Measurements from ENCODE around the gene C20orf204. TPM values are rescaled to one million over a fixed set of nuclear protein-coding genes. Genes with fewer than 3 reads are reported as not detected.
A peak's percentile ranks its signal among the peaks of the same experiment; 100 is the strongest.

Gene C20orf204
- polyA plus RNA-seq, 4 donors, result 0.91 to 2.4 (median 1.6) TPM

GRCh38 chr20:64063389-64064144 is 27.6 kb downstream of the C20orf204 start:
- H3K27me3 ChIP-seq (ENCODE audit: control insufficient read depth in 3 of 3, insufficient read depth in 3 of 3, low read length in 3 of 3), result peaks cover 0 to 8% (median 0%) of the 10 kb centered on the region in 3 donors
- DNase-seq, result peak; percentile 40 to 55
- 5 to 7% (median 5%) methylated on average over 26 to 51 of the region's 51 CpGs for WGBS, 3 donors
- H3K9me3 ChIP-seq (ENCODE audit: control insufficient read depth in 2 of 2, insufficient read depth in 1 of 2, low read depth in 1 of 2, low read length in 1 of 2), result no peaks in the 10 kb centered on the region
- peaks cover 0 to 15% (median 0%) of the 10 kb centered on the region in 3 donors for H3K36me3 ChIP-seq (ENCODE audit: control insufficient read depth in 3 of 3, insufficient read depth in 2 of 3, low read depth in 1 of 3, low read length in 3 of 3)
- peak overlapping the region; percentile 69 to 83 (median 83) for H3K4me3 ChIP-seq (ENCODE audit: low read depth in 1 of 3, low read length in 3 of 3)
- no peak for FAIRE-seq
- H3K4me1 ChIP-seq (ENCODE audit: control insufficient read depth in 3 of 3, insufficient read depth in 2 of 3, low read depth in 1 of 3, low read length in 2 of 3), result peaks cover 0 to 20% (median 0%) of the 10 kb centered on the region in 3 donors
- H3K27ac ChIP-seq (ENCODE audit: low read depth in 1 of 3, low read length in 2 of 3), result peak overlapping the region in 2 of 3 donors; percentile 28 to 40

DNA sequence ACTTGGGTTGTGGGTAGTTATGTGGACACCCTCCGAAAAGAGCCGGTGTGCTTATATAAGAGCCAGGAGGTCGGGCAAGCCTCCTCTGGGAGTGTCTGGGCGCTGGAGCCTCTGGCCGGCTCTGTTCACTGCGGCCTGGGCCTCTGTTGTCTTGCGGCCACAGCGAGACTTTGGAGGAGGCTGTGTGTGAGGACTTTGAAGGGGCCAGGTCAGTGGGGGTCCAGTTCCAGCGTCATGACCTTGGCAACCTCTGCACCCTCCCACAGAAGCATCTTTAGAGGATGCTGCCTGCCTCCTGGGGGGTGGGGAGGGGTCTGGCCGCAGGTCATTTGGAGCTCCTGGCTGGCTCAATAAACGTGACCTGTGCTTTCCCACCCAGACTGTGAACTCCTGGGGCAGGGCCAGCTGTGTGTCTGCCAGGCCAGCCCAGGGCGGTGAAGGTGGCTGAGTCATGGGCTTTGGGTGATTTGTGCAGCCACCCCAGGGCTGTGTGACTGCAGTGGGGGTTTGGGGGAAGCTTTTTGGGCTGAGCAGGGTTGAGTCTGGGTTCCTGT is 28.2 kb downstream of the C20orf204 start:
- 49 to 69% (median 53%) methylated on average over 12 of the region's 12 CpGs for WGBS, 3 donors
- Histone ChIP-seq H3K9me3 (ENCODE audit: control insufficient read depth in 2 of 2, insufficient read depth in 1 of 2, low read depth in 1 of 2, low read length in 1 of 2) (no peaks in the 10 kb centered on the region), H3K27me3 (ENCODE audit: control insufficient read depth in 3 of 3, insufficient read depth in 3 of 3, low read length in 3 of 3) (peaks cover 0 to 5% (median 0%) of the 10 kb centered on the region in 3 donors), H3K36me3 (ENCODE audit: control insufficient read depth in 3 of 3, insufficient read depth in 2 of 3, low read depth in 1 of 3, low read length in 3 of 3) (peaks cover 0 to 15% (median 0%) of the 10 kb centered on the region in 3 donors), H3K4me3 (ENCODE audit: low read depth in 1 of 3, low read length in 3 of 3) (peak overlapping the region in 1 of 3 donors; percentile 83), H3K27ac (ENCODE audit: low read depth in 1 of 3, low read length in 2 of 3) (no peak overlapping the region), H3K4me1 (ENCODE audit: control insufficient read depth in 3 of 3, insufficient read depth in 2 of 3, low read depth in 1 of 3, low read length in 2 of 3) (peaks cover 0 to 20% (median 0%) of the 10 kb centered on the region in 3 donors)
- DNase-seq (no peak), FAIRE-seq (no peak)

- H3K4me3 ChIP-seq (ENCODE audit: low read depth in 1 of 3, low read length in 3 of 3), result no peak overlapping the region
- no peak overlapping the region for H3K27ac ChIP-seq (ENCODE audit: low read depth in 1 of 3, low read length in 2 of 3)
- no peaks in the 10 kb centered on the region for H3K27me3 ChIP-seq (ENCODE audit: control insufficient read depth in 3 of 3, insufficient read depth in 3 of 3, low read length in 3 of 3)
- no peak for DNase-seq
- WGBS, 3 donors, result 25 to 46% (median 37%) methylated on average over 27 of the region's 27 CpGs
- peaks cover 0 to 20% (median 0%) of the 10 kb centered on the region in 3 donors for H3K4me1 ChIP-seq (ENCODE audit: control insufficient read depth in 3 of 3, insufficient read depth in 2 of 3, low read depth in 1 of 3, low read length in 2 of 3)
- H3K36me3 ChIP-seq (ENCODE audit: control insufficient read depth in 3 of 3, insufficient read depth in 2 of 3, low read depth in 1 of 3, low read length in 3 of 3), result peaks cover 0 to 17% (median 0%) of the 10 kb centered on the region in 3 donors
- no peak for FAIRE-seq
- no peaks in the 10 kb centered on the region for H3K9me3 ChIP-seq (ENCODE audit: control insufficient read depth in 2 of 2, insufficient read depth in 1 of 2, low read depth in 1 of 2, low read length in 1 of 2)
Measured at GRCh38 chr20:64065062-64065973, 29.3 kb downstream of the C20orf204 start.

DNA sequence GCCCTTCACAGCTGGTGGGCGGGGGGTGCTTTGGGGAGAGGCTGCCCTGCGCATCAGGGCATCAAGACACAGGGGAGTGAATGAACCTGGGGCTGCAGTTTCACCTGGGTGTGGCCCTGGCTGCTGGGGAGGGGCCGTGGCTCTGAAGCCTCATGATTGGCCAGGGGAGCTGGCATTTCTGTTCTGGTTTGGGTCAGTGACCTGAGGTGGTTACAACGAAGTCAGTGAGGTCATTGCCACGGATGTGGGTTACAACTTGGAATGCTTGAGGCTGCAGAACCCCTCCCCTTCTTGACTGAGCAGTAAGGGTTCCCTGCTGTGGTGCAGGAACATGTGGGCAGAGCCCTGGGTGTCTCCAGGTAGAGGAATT is 30.0 kb downstream of the C20orf204 start:
- no peak overlapping the region for H3K27ac ChIP-seq (ENCODE audit: low read depth in 1 of 3, low read length in 2 of 3)
- H3K27me3 ChIP-seq (ENCODE audit: control insufficient read depth in 3 of 3, insufficient read depth in 3 of 3, low read length in 3 of 3), result no peaks in the 10 kb centered on the region
- FAIRE-seq (no peak), DNase-seq (peak in 1 of 2 donors; percentile 46)
- H3K9me3 ChIP-seq (ENCODE audit: control insufficient read depth in 2 of 2, insufficient read depth in 1 of 2, low read depth in 1 of 2, low read length in 1 of 2), result no peaks in the 10 kb centered on the region
- H3K4me1 ChIP-seq (ENCODE audit: control insufficient read depth in 3 of 3, insufficient read depth in 2 of 3, low read depth in 1 of 3, low read length in 2 of 3), result peaks cover 0 to 20% (median 0%) of the 10 kb centered on the region in 3 donors
- no peak overlapping the region for H3K4me3 ChIP-seq (ENCODE audit: low read depth in 1 of 3, low read length in 3 of 3)
- 19 to 37% (median 22%) methylated on average over 5 of the region's 5 CpGs for WGBS, 3 donors
- peaks cover 0 to 21% (median 0%) of the 10 kb centered on the region in 3 donors for H3K36me3 ChIP-seq (ENCODE audit: control insufficient read depth in 3 of 3, insufficient read depth in 2 of 3, low read depth in 1 of 3, low read length in 3 of 3)

DNA sequence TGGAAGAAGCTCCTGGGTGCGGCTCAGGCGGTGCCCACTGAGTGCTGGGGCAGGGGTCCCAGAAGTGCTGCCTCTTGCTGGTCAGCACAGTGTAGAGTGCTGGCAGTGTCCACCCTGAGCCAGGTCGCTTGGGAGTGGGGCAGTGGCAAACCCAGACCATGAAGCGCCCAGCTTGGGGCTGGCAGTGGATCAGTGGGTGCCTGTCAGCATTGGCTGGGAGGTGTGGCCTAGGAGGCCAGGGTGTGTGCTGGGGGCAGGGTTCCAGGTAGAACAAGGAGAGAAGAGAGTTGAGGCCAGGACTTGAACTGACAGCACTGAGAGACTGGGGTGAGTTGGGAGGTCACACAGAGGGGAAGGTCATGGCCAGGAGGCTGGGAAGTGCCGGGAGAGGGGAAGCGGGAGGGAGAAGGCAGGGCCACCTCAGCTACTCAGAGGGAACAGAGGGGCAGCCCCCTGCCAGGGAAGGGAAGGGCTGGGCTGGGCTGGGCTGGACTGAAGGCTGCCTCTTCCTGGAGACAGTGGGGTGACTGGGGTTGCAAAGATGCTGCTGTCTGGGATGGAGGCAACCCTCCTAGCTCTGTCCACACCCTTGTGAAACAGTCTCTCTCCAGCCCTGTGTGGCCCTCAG is 31.1 kb downstream of the C20orf204 start:
- Histone ChIP-seq H3K27me3 (ENCODE audit: control insufficient read depth in 3 of 3, insufficient read depth in 3 of 3, low read length in 3 of 3) (no peaks in the 10 kb centered on the region), H3K4me1 (ENCODE audit: control insufficient read depth in 3 of 3, insufficient read depth in 2 of 3, low read depth in 1 of 3, low read length in 2 of 3) (peaks cover 0 to 18% (median 0%) of the 10 kb centered on the region in 3 donors), H3K36me3 (ENCODE audit: control insufficient read depth in 3 of 3, insufficient read depth in 2 of 3, low read depth in 1 of 3, low read length in 3 of 3) (peaks cover 0 to 26% (median 0%) of the 10 kb centered on the region in 3 donors), H3K4me3 (ENCODE audit: low read depth in 1 of 3, low read length in 3 of 3) (no peak overlapping the region), H3K9me3 (ENCODE audit: control insufficient read depth in 2 of 2, insufficient read depth in 1 of 2, low read depth in 1 of 2, low read length in 1 of 2) (no peaks in the 10 kb centered on the region), H3K27ac (ENCODE audit: low read depth in 1 of 3, low read length in 2 of 3) (no peak overlapping the region)
- no peak for FAIRE-seq
- WGBS, 3 donors, result 75 to 82% (median 81%) methylated on average over 5 to 6 of the region's 6 CpGs
- no peak for DNase-seq

DNA sequence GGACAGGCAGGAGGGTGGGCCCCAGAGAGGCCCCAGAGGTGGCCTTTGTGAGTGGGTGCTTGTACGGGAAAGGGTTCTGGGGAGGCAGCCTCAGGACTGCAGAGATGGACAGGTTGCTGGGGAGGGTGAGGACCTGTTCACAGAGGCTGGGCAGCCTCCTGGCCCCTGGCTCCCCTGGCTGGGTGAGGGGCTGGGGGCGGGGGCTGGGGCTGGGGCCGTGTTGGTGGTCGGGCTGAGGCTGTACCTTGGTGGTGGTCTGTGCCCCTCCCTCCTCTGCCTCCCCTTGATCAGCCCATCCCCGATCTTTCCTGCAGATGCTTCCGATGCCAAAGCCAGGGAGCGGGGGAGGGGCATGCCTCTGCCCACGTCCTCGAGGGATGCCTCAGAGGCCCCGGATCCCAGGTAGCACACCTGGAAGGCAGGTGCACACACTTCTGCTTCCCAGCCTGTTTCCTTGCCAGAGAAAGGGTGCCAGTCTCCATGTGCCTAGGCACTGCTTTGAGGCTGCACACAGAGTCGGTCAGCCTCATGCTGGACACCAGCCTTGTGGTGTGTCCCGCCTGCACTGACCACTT is 31.8 kb downstream of the C20orf204 start:
- 65 to 73% (median 67%) methylated on average over 9 to 12 of the region's 12 CpGs for WGBS, 3 donors
- no peaks in the 10 kb centered on the region for H3K9me3 ChIP-seq (ENCODE audit: control insufficient read depth in 2 of 2, insufficient read depth in 1 of 2, low read depth in 1 of 2, low read length in 1 of 2)
- H3K27me3 ChIP-seq (ENCODE audit: control insufficient read depth in 3 of 3, insufficient read depth in 3 of 3, low read length in 3 of 3), result no peaks in the 10 kb centered on the region
- DNase-seq, result no peak
- peaks cover 0 to 12% (median 0%) of the 10 kb centered on the region in 3 donors for H3K4me1 ChIP-seq (ENCODE audit: control insufficient read depth in 3 of 3, insufficient read depth in 2 of 3, low read depth in 1 of 3, low read length in 2 of 3)
- no peak for FAIRE-seq
- H3K4me3 ChIP-seq (ENCODE audit: low read depth in 1 of 3, low read length in 3 of 3), result no peak overlapping the region
- no peak overlapping the region for H3K27ac ChIP-seq (ENCODE audit: low read depth in 1 of 3, low read length in 2 of 3)
- peaks cover 0 to 30% (median 0%) of the 10 kb centered on the region in 3 donors for H3K36me3 ChIP-seq (ENCODE audit: control insufficient read depth in 3 of 3, insufficient read depth in 2 of 3, low read depth in 1 of 3, low read length in 3 of 3)

- Histone ChIP-seq H3K9me3 (ENCODE audit: control insufficient read depth in 2 of 2, insufficient read depth in 1 of 2, low read depth in 1 of 2, low read length in 1 of 2) (no peaks in the 10 kb centered on the region), H3K36me3 (ENCODE audit: control insufficient read depth in 3 of 3, insufficient read depth in 2 of 3, low read depth in 1 of 3, low read length in 3 of 3) (peaks cover 0 to 33% (median 0%) of the 10 kb centered on the region in 3 donors), H3K27ac (ENCODE audit: low read depth in 1 of 3, low read length in 2 of 3) (no peak overlapping the region), H3K4me1 (ENCODE audit: control insufficient read depth in 3 of 3, insufficient read depth in 2 of 3, low read depth in 1 of 3, low read length in 2 of 3) (peaks cover 0 to 12% (median 0%) of the 10 kb centered on the region in 3 donors), H3K27me3 (ENCODE audit: control insufficient read depth in 3 of 3, insufficient read depth in 3 of 3, low read length in 3 of 3) (no peaks in the 10 kb centered on the region), H3K4me3 (ENCODE audit: low read depth in 1 of 3, low read length in 3 of 3) (no peak overlapping the region)
- DNase-seq (no peak), FAIRE-seq (no peak)
- WGBS, 3 donors, result 76 to 77% (median 76%) methylated on average over 12 of the region's 12 CpGs
Measured at GRCh38 chr20:64068386-64069208, 32.6 kb downstream of the C20orf204 start.

All from small intestine (tissue), 7 donors.